Measurements from ENCODE around the gene TMEM132A. TPM values are rescaled to one million over a fixed set of nuclear protein-coding genes. Genes with fewer than 3 reads are reported as not detected.

The TMEM132A gene
- total RNA-seq = 137 and 213 TPM in 2 replicates

- peak; percentile 33 for DNase-seq (ENCODE audit: low read depth)
These were observed at the start of gene TMEM132A for GRCh38 chr11:60924110-60924905. TSS of gene TMEM132A (plus strand) at chr11:60924460. CDS start at chr11:60924634, 174 bp downstream.

- no peak for DNase-seq (ENCODE audit: low read depth)
These were observed 48.7 kb upstream of the TMEM132A start for GRCh38 chr11:60875366-60876167.

GRCh38 chr11:60876168-60876485, 48.1 kb upstream of the TMEM132A start:
- DNase-seq (ENCODE audit: low read depth) = no peak

- DNase-seq (ENCODE audit: low read depth) = no peak
These were observed 45.8 kb upstream of the TMEM132A start for GRCh38 chr11:60878245-60879101.

- no peak for DNase-seq (ENCODE audit: low read depth)
These were observed 45.2 kb upstream of the TMEM132A start for GRCh38 chr11:60879104-60879503.

GRCh38 chr11:60879971-60880588, 44.2 kb upstream of the TMEM132A start:
- DNase-seq (ENCODE audit: low read depth) = no peak

- DNase-seq (ENCODE audit: low read depth) = no peak
These were observed 43.5 kb upstream of the TMEM132A start for GRCh38 chr11:60880643-60881282.

- peak; percentile 28 for DNase-seq (ENCODE audit: low read depth)
These were observed 36.7 kb upstream of the TMEM132A start for GRCh38 chr11:60887556-60887955.

- no peak for DNase-seq (ENCODE audit: low read depth)
These were observed 34.4 kb upstream of the TMEM132A start for GRCh38 chr11:60889869-60890311.

GRCh38 chr11:60890696-60891095, 33.6 kb upstream of the TMEM132A start:
- DNase-seq (ENCODE audit: low read depth) = no peak

GRCh38 chr11:60891103-60891741, 33.0 kb upstream of the TMEM132A start:
- DNase-seq (ENCODE audit: low read depth) = no peak

- DNase-seq (ENCODE audit: low read depth) = no peak
These were observed 28.6 kb upstream of the TMEM132A start for GRCh38 chr11:60895687-60896086.

- no peak for DNase-seq (ENCODE audit: low read depth)
These were observed 26.8 kb upstream of the TMEM132A start for GRCh38 chr11:60897496-60897895.

GRCh38 chr11:60899046-60899936, 25.0 kb upstream of the TMEM132A start:
- DNase-seq (ENCODE audit: low read depth) = peak; percentile 62

- no peak for DNase-seq (ENCODE audit: low read depth)
These were observed 24.3 kb upstream of the TMEM132A start for GRCh38 chr11:60899977-60900376.

- DNase-seq (ENCODE audit: low read depth) = no peak
These were observed 23.4 kb upstream of the TMEM132A start for GRCh38 chr11:60900673-60901404.

GRCh38 chr11:60902625-60903024, 21.6 kb upstream of the TMEM132A start:
- DNase-seq (ENCODE audit: low read depth) = no peak

GRCh38 chr11:60905047-60905446, 19.2 kb upstream of the TMEM132A start:
- DNase-seq (ENCODE audit: low read depth) = no peak

Measured in renal cortical epithelial cell (primary cell).